Right forelimb (tissue), 1 donor: Measurements from ENCODE around the gene CNTNAP1.

Experiments used
- DNase-seq: peaks from one replicate; pipeline ENCODE4 v3.0.0-alpha.2; 2018

CNTNAP1 gene

DNA sequence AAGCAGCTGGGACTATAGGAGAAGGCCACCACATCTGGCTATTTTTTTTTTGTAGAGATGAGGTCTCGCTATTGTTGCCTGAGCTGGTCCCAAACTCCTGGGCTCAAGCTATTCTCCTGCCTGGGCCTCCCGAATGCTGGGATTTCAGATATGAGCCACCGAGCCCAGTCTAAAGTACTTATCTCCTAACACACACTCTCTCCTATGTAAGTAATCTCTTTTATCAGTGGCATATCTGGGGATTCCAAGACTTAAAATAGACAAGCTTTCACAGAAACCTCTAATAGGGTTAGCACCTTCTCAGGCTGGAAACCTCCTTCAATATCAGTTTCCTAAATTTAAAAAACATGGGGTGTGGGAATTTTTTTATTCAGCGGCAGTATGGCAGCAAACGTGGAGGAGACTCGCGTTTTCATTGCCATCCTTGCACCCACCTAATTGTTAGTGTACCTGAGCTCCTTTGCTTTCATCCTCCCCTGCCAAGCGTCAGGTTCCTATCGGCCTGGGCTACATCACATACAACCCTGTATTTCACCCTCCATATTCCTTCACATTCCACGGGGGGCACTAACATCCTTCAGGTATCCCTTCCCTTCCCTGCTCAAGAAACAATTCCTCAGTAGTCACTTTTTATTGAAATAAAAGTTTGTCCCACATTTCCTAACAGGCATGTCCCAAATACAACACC is 61.4 kb downstream of the CNTNAP1 start:
- DNase-seq: no peak

DNA sequence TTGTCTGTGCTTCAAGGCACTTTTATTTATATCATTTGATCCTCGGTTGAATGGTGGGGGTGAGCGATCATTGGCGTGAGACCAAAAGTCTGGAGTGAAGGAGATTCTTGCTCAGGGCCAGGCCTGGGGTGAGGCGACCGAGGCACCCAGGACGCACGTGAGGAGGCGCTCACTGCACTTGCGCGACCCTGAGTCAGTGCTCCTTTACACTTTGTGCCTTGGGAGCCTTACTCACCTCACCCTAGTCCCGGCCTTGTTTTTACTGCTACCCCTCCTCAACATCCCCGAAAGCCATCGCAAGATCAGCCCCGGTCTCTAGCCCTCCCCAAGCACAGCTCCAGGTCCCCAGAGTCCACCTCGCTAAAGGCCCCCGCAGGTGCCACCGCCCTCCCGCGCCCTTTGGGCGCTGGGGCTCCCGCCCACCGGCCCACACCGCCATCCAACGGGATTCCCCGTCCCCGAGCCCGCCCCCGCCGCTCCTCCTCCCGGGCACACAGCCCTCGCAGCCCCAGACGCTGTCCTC is 62.0 kb downstream of the CNTNAP1 start:
- no peak for DNase-seq

DNA sequence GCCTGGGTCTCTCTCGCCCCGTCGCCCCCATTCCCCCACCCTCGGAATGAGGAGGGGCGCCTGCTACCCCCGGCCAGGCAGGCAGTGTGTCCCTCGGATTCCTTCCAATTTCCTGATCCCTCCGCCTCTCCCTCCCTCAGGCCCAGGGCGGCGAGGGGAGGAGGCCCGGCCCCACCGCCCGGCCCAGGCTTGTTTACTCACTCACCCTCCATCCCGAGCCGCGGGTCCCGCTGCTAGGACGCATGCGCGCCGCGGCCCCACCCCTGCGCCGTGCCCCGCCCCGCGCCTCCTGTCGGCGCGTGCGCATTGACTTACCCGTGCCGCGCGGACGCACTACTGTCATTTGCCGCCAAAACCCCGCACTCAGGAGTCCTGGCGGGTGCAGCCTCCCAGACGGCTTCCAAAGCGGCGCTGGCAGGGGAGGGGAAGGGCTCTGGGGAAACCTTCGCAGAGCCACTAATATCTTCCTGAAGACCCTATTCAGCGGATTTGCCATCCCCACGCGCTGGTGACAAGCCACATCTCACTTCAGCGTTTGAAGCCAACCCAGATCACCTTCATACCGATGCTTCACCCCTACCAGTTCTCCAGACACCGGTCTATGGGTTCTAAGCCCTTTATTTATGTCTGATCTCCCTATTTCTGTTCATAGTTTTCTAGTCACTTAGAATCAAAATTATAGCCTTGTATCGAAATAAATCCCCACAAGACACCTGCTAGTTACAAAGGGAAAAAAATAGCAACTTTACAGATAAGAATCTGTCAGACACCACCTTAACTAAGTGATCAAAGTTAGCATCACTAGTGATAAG is 62.7 kb downstream of the CNTNAP1 start, which contains the start of gene EZH1:
EZH1 (minus strand) TSS at position 235 of the 812 bp plus-strand sequence. CDS start 16,099 bp downstream, outside the sequence.
- peak; percentile 96 for DNase-seq

DNA sequence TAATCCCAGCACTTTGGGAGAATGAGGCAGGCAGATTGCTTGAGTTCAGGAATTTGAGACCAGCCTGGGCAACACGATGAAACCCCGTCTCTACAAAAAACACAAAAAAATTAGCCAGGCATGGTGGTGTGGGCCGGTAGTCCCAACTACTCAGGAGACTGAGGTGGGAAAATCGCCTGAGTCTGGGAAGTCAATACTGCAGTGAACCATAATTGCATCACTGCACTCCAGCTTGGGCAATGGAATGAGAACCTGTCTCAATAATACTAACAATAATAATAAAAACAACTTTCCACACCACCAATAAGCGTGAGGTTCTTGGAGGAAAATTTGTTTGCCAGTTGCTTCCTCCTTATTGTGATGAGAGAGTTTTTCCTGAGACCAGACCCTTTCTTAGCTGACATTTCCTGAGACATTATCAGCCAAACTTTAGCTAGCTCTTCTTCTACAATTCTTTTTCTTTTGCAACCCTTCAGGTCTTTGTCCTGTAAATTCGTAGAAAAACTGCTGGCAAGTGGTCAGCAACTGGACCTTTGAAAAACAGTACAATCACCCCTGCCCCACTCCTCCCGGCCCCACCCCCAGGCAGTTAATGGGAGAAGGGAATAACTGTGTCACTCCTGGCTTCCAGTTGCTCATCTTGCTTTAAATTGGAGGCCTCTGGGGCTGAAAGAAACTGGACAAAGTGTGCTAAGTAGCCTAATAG is 66.0 kb downstream of the CNTNAP1 start:
- no peak for DNase-seq

DNA sequence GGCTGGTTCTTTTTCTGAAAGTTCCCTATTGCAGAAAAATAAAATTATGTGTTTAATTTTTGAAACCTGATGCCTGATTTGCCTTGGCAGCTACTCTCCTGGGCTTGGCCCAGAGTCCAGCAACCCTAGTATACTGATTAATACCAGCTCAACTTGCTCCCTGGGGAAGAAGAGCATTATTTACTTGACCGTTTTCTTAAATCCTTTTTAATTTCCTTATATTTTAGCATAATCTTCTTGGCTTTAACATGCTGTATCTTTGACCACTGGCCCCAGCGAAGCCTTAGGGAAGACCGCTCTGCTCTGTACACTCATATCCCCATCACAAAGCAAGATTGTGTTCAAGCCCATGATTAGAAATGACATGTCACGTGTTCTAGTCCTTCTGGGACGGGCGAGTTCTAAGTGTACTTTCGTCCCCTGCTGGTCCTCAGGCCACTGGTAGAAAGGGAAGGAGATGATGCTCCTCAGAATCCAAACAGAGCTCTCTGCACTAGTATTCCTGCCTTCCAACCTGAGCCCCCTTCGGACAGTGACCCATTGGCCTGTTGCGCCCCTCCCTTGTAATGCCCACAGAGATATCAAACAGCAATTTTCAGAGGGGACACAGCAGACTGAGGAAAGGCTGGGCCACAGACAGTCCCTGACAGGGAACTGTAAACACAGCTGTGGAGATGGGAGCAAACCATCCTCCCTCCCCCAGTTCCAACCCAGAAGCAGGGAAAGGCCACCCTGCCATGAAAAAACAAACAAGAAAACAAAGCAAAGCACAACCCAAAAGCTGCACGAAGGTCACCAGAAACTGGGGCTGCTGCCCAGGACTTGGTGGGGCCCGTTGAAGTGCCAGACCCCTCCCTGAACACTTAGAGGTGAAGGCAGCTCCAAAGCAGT is 66.8 kb downstream of the CNTNAP1 start:
- DNase-seq: no peak
